Peyer's patch (tissue), 4 donors: Measurements from ENCODE around the gene TRMT5. TPM values are rescaled to one million over a fixed set of nuclear protein-coding genes. Genes with fewer than 3 reads are reported as not detected.

ENCODE experiments used
- DNase-seq, 3 donors: peaks; one replicate each; pipeline ENCODE4 v3.0.0-alpha.2; 2017 to 2019
- H3K27ac ChIP-seq, 4 donors: fragments of 200-600 bp; sonication (generic); one replicate each; pipeline ENCODE4 v1.5.1; 2016 to 2019
- H3K27me3 ChIP-seq, 2 donors: fragments of 200-600 bp; sonication (generic); one replicate each; pipeline ENCODE4 v1.5.1; 2019
- H3K36me3 ChIP-seq, 3 donors: fragments of 200-600 bp; sonication (generic); one replicate each; pipeline ENCODE4 v1.5.1; 2016 to 2019
- H3K4me1 ChIP-seq, 4 donors: fragments of 200-600 bp; sonication (generic); one replicate each; pipeline ENCODE4 v1.5.1; 2016 to 2019
- H3K4me3 ChIP-seq, 4 donors: fragments of 200-600 bp; sonication (generic); 1 replicate in 3 of 4; 2 replicates in 1 of 4; pipeline ENCODE4 v1.5.1; 2016 to 2019; ENCODE audit warnings: mild to moderate bottlenecking in 1 of 4
- H3K9me3 ChIP-seq, 4 donors: fragments of 200-600 bp; sonication (generic); one replicate each; pipeline ENCODE4 v1.5.1; 2016 to 2019; ENCODE audit warnings: mild to moderate bottlenecking in 1 of 4
- CTCF ChIP-seq, 6 experiments: fragments of 450-650 bp in 4 of 6; fragments of 200-600 bp in 2 of 6; sonication (generic) in 1 of 6; IDR thresholded peaks; one replicate each; pipeline ENCODE4 v1.5.1; 2017 to 2019; ENCODE audit warnings: antibody characterized with exemption in 6 of 6, mild to moderate bottlenecking in 3 of 6, moderate library complexity in 1 of 6
- POLR2A ChIP-seq, 2 donors: fragments of 450-650 bp; IDR thresholded peaks; one replicate each; pipeline ENCODE4 v1.5.1; 2017; ENCODE audit warnings: antibody characterized with exemption in 2 of 2, mild to moderate bottlenecking in 2 of 2, moderate library complexity in 2 of 2
- total RNA-seq, 4 donors: library from RNA; depleted of rRNA; stranded (reverse); fragments of >200 nt; gene quantifications; one replicate each; pipeline ENCODE4 v1.1.0, GENCODE V29; 2016

Gene TRMT5
- total RNA-seq, 4 donors from 2014 or later = 4.0 to 11.0 (median 5.0) TPM

- TF ChIP-seq CTCF (IDR thresholded peaks at IDR 0.05) (no peak), POLR2A (IDR thresholded peaks at IDR 0.05) (no peak)
- Histone ChIP-seq H3K4me1 (no peaks in the 10 kb centered on the region), H3K36me3 (peaks cover 0 to 6% (median 0%) of the 10 kb centered on the region in 3 donors), H3K9me3 (no peaks in the 10 kb centered on the region), H3K27ac (no peak overlapping the region), H3K4me3 (no peak overlapping the region), H3K27me3 (no peaks in the 10 kb centered on the region)
- no peak for DNase-seq
Observed at GRCh38 chr14:60999536-60999935, 18.7 kb upstream of the TRMT5 start.

GRCh38 chr14:60998617-60999016 lies 17.7 kb upstream of the TRMT5 start:
- TF ChIP-seq CTCF (IDR thresholded peaks at IDR 0.05) (no peak), POLR2A (IDR thresholded peaks at IDR 0.05) (no peak)
- no peak overlapping the region for H3K4me3 ChIP-seq
- H3K4me1 ChIP-seq = no peaks in the 10 kb centered on the region
- DNase-seq = no peak
- H3K9me3 ChIP-seq = no peaks in the 10 kb centered on the region
- H3K27me3 ChIP-seq = no peaks in the 10 kb centered on the region
- no peak overlapping the region for H3K27ac ChIP-seq
- peaks cover 0 to 6% (median 0%) of the 10 kb centered on the region in 3 donors for H3K36me3 ChIP-seq

- Histone ChIP-seq H3K36me3 (no peaks in the 10 kb centered on the region), H3K4me3 (no peak overlapping the region), H3K27ac (no peak overlapping the region), H3K4me1 (no peaks in the 10 kb centered on the region), H3K9me3 (no peaks in the 10 kb centered on the region), H3K27me3 (no peaks in the 10 kb centered on the region)
- TF ChIP-seq POLR2A (IDR thresholded peaks at IDR 0.05) (no peak), CTCF (IDR thresholded peaks at IDR 0.05) (no peak)
- DNase-seq = no peak
Observed at GRCh38 chr14:60989599-60989998, 8.7 kb upstream of the TRMT5 start.

- Histone ChIP-seq H3K27ac (no peak overlapping the region), H3K9me3 (no peaks in the 10 kb centered on the region), H3K36me3 (no peaks in the 10 kb centered on the region), H3K4me1 (peaks cover 0 to 7% (median 4%) of the 10 kb centered on the region in 4 donors), H3K27me3 (no peaks in the 10 kb centered on the region), H3K4me3 (no peak overlapping the region)
- DNase-seq = no peak
- TF ChIP-seq CTCF (IDR thresholded peaks at IDR 0.05) (no peak), POLR2A (IDR thresholded peaks at IDR 0.05) (no peak)
Observed at GRCh38 chr14:60986500-60986899, 5.6 kb upstream of the TRMT5 start.

GRCh38 chr14:60984196-60984595 lies 3.3 kb upstream of the TRMT5 start:
- no peaks in the 10 kb centered on the region for H3K9me3 ChIP-seq
- H3K4me1 ChIP-seq = peaks cover 0 to 13% (median 4%) of the 10 kb centered on the region in 4 donors
- no peak overlapping the region for H3K4me3 ChIP-seq
- DNase-seq = no peak
- TF ChIP-seq CTCF (IDR thresholded peaks at IDR 0.05) (no peak), POLR2A (IDR thresholded peaks at IDR 0.05) (no peak)
- H3K36me3 ChIP-seq = no peaks in the 10 kb centered on the region
- H3K27me3 ChIP-seq = no peaks in the 10 kb centered on the region
- no peak overlapping the region for H3K27ac ChIP-seq
